HG03342 (cell line): ENCODE results near the gene IPO4.
A peak's percentile ranks its signal among the peaks of the same experiment; 100 is the strongest.
"Not testable (repeated sequence)": the region's sequence is repeated elsewhere in the genome, so short reads cannot be mapped to it uniquely, and the experiment has no call there.

Experiments used
- ATAC-seq: cut with Tn5 transposase; IDR thresholded peaks from one replicate; pipeline ENCODE4 v1.9.1; 2021; ENCODE audit warnings: mild to moderate bottlenecking, moderate library complexity; ENCODE audit not compliant: unreplicated experiment

The IPO4 gene

DNA sequence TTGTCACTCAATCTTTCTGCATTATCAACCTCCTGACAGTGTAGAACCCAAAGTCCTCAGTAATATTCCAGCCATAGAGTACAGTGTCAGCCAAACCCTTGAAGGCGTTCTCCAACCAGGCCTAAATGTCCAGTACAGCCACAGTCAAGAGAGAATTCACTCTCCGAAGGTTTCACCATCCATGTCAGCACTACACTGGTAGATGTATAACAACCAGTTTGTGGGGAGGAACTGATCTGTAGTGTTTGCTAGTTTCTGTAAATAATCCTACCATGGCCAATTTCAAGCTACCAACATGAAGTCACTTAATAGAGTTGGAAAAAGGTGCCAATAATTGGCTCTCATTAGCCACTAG lies 27.7 kb upstream of the IPO4 start:
- ATAC-seq: no peak

DNA sequence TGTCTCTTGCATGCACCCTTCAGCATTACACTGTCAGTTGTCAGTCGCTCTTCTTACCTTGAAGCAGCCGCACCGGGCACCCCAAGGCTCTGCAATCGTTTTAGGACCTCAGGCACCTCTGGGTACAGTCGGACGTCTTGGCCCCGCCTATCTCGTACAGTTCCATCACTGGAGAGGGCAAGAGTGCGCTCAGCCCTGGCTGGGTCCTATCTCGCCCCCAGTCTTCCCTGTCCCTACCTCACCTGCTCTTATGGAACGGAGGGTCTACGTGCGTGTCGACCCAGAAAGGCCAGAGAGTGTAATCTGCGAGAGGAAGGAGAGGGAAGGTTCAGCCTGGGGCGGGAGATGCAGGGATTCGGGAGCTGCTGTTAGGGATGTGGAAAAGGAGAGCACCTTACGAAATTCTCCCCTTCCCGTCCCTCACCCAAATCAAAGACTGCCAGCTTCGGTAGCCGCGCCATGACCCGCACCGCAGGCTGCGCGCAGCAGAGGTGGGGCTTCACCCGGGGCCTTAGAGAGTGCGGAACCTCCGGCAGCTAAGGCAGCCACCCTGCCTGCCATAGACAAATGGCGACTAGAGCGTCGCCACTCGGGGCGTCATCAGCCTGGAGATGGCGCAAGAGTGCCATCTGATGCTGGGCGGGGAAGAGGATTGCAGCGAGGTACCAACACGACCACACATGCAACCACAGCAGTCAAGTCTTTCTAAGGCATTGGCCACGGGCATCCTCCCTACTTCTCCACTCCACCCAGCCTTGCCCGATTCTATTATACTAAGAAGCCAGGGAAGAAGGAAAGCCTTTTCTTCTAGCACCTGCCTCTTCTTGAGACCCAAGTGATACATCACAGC lies 27.1 kb upstream of the IPO4 start, which contains the start of gene MDP1:
Gene MDP1, minus strand, starts transcription at position 572 of the 850 bp plus-strand sequence. Its CDS starts 111 bp downstream, at position 461.
- peak; percentile 61 for ATAC-seq

DNA sequence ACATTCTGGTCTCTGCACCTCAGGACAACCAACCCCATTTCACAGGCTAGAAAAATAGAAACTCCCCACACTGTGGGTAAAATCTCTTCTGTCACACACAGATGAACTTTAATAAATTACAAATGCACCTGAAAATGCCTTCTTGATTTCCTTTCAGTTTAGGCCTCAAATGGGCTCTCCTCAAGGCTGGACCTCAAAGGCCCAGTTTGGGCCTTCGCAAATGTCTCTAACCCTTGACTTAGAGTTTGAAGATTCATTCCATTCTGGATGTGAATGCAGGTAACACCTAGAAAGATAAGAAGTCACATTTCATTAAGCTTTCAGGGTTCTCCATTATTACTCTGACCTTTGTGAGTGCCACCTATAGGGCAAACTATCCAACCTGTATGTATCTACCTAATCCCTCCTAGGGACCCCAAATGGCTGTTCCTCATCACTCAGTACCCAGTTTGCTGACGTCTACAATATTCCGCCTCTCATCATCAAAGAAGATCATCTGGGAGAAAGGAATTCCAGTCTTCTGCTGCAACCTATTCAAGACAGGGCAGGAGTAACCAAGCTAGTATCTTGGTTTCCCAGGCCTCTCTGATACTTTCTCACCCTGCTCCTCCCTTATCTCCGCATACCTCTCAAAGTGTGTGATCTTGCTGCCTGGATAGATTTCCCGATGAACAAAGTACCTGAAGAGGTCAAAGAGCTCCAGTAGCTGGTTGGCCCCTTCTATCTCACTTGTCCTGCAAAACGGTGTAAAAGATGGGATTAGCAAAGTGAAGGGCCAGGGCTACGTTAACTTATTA lies 25.4 kb upstream of the IPO4 start:
- ATAC-seq: no peak

DNA sequence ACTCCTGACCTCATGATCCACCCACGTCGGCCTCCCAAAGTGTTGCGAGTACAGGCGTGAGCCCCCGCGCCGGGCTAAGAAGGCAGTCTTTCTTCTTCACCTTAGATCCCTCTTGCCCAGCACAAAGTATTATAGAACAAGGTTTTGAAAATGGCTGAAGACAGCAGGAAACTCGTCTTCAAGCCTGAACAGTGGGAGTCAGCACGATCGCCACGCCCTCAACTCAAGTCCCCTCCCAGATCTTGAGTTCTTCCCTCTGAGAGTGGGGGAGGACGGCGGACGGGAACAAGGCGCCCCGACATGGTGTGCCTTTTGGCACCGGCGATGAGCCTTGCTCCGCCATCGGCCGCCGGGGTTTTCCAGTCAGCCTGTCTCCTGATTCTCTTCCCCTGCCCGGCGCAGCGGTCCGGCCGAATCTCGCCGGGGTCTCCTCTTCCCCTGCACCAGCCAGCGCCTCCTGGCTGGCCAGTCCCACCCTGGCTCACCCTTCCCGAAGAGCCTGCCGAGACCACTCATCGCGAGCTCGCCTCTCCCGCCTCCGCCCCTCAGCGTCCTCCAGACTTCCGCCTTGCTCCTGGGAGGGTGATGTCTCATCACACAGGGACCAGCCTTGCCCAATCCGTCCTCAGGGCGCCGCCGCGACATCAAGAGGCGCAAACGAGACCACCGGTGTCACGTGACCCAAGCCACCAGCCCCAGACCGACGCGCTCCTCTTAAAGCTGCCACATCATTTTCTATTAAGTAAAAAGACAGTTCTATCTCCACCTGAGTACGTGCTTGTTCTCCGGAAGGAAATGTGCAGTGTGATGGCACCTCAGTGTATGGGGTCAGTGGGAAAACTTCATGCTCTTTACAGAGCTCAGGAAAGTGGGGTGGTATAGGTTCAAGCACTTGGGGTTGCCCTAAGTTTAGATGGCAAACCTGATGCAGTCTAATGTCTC lies 24.6 kb upstream of the IPO4 start, which contains the start of gene CHMP4A:
Gene CHMP4A, minus strand, starts transcription at position 565 of the 942 bp plus-strand sequence. Its CDS starts 49 bp downstream, at position 516.
- ATAC-seq: peak; percentile 75

DNA sequence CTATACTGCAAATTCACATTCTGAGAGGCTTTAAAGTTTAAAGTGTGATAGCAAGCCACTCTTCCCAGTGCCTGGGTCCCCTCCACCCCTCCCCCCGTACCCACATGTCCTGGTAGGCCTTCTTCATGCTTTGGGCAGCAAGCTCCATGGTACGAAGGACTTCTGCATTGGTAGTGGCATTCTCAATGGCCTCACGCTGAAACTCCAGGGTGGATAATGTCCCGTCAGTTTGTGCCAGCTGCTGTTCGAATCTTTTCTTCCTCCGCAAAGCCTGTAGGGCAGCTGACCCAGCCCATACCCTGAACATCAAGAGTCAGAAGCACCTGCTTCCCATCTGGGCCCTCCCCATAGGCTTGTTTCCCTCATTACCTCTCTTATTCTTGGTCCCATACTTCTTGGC lies 22.7 kb upstream of the IPO4 start:
- ATAC-seq: no peak

DNA sequence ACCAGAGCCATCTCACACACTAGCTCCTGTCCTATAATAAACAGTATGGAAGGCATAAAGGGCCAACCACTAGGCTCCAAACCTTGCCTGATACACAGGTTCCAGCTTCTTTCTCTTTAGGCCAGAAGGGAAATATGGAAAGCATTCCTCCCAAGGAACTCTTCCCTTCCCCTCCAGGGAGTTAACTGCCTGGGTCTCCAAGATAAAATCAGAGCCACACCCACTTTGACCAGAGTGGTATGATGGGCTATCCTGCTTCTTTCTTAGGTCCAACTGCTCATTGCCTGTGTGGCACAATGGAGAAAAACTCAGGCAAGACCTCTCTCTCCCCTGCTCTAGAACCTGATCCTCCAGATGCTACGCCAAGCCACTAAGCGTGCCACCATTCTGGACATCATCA lies 19.0 kb upstream of the IPO4 start:
- no peak for ATAC-seq

DNA sequence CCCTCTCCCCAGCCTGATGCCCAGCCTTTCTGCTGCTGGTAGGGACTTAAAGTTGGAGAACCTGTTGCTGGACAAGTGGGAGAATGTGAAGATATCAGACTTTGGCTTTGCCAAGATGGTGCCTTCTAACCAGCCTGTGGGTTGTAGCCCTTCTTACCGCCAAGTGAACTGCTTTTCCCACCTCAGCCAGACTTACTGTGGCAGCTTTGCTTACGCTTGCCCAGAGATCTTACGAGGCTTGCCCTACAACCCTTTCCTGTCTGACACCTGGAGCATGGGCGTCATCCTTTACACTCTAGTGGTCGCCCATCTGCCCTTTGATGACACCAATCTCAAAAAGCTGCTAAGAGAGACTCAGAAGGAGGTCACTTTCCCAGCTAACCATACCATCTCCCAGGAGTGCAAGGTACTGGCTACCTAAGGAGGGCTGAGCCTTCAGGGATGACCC lies 18.5 kb upstream of the IPO4 start:
- no peak for ATAC-seq

DNA sequence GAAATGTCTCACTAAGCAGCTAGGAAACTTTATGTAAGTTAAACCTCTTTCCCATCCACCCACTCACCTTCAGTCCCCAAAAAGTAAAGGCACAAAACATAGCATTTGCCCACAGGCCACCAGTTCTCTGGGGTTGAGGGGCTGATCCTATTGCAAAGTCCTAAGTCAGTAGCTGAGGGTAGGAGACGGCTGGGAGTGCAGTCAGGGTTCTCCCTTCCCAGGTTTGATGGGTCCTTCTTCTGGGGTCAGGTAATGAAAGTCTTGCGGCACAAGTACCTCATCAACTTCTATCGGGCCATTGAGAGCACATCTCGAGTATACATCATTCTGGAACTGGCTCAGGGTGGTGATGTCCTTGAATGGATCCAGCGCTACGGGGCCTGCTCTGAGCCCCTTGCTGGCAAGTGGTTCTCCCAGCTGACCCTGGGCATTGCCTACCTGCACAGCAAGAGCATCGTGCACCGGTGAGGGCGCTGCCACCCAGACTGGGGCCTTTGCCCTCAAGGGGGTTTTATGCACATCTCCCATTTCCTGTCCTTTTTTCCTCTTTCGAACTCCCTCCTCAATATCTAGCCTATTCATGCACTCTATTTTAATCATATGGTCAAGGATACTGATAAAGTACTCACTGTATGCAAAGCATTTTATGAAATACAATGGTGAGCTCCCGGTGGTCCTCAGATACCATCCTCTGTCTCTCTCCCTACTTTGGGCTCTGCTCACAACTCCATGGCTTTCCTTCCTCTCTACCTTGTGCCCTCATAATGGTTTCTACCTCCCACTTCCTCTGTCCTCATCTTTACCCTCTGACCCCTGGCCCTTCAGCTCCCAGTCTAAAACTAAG lies 17.9 kb upstream of the IPO4 start:
- ATAC-seq: no peak

DNA sequence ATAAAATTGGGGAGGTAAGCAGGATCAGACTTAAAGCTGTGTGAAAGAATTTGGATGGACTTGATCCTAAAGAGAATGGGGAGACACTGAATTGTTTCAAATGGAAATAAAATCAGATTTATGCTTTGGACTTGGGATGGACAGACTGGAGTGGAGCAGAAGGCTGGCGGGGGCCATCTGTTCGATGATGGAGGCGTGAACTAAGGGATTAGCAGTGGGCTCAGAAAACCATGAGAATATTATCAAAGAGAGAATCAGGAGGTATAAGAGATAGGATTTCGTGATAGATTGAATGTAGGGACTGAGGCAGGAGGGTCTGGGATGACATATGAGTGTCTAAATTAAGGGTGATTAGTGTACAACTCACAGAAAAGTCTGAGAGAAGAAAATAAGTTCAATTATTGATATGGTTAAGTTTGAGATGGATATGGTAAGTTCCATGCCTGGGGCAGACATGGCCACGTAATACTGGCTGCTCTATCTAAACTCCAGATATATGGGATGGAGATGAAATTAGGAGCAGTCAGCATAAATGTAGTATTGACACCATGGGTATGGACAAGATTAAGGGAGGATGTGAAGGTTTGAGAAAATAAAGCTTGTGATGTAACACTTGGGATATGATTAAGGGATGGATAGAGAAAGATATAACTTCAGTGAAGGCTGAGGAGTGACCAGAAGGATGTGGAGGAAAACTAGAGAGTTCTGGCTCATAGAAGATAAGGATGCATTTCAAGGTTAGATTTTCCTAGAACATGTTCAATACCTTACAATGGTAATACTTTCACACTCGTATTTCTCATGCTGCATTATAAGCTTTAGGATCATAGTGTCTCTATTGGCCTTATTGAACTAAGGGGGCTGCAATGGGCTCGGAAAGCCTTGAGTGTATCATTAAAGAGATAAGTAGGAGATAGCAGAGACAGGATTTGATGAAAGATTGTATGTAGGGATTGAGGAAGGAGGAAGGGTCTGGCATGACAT lies 15.8 kb upstream of the IPO4 start:
- no peak for ATAC-seq

DNA sequence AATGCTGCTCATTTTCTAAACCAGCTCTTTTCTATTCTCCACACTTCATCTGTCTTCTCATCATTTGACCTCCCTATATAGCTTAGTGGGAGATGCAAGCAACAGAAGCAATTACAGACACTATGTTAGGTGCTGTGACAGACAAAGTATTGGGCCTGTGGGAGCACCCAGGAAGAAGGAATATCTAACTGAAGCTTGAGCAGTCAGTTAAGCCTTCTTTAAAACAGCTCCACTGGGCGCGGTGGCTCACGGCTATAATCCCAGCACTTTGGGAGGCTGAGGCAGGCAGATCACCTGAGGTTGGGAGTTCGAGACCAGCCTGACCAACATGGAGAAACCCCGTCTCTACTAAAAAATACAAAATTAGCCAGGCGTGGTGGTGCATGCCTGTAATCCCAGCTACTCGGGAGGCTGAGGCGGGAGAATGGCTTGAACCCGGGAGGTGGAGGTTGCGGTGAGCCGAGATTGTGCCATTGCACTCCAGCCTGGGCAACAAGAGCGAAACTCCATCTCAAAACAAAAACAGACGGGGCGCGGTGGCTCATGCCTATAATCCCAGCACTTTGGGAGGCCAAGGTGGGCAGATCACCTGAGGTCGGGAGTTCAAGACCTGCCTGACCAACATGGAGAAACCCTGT lies 14.8 kb upstream of the IPO4 start:
- ATAC-seq: not testable (repeated sequence)

DNA sequence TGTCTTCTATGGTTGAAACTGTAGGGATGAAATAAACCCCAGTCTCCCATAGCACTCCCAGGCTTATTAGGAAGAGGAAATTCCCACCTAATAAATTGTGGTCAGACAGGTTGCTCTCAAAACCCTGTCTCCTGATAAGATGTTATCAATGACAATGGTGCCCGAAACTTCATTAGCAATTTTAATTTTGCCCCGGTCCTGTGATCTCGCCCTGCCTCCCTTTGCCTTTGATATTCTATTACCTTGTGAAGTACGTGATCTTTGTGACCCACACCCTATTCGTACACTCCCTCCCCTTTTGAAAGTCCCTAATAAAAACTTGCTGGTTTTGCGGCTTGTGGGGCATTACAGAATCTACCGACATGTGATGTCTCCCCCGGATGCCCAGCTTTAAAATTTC lies 13.9 kb upstream of the IPO4 start:
- ATAC-seq: not testable (repeated sequence)

DNA sequence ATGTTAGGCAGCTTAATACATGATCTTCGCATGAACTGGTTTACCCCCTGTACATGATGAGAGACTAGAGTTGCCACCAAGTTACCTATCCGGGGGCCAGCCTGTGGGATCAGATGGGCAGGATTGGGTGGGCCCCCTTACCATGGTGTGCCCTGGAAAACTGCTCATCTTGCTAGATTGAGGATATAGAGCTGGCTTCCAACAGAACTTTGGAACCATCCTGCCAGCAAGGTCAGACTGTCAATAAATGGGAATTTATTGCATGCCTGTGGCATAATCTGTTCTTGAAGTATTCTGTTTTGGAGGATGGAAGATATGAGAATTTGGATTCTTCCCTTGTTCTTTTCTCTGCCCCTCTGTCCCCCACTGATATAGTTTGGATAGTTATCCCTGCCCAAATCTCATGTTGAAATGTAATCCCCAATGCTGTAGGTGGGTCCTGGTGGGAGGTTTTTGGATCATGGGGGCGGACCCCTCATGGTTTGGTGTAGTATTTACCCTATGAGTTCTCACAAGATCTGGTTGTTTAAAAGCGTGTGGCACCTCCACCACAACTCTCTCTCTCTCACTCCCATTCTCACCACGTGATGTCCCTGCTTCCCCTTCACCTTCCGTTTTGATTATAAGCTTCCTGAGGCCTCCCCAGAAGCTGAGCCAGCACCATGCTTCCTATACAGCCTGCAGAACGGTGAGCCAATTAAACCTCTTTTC lies 10.4 kb upstream of the IPO4 start:
- ATAC-seq: no peak

DNA sequence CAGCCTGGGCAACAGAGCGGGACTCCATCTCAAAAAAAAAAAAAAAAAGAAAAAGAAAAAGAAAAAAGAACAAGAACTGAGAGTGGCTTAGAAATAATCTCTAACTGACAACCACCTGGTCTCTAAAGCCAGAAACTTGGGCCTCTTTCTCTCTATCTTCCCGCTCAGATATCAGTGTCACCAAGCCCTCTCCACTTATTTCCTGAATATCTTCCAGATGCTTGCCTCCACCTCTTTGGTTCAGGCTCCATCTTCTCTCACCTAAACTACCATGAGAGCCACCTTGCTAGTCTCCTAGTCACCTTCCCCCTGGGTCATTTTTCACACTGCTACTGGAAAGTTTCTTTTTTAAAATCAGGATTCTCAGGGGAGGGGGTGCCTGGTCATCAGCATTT lies 8.4 kb upstream of the IPO4 start:
- ATAC-seq: no peak

DNA sequence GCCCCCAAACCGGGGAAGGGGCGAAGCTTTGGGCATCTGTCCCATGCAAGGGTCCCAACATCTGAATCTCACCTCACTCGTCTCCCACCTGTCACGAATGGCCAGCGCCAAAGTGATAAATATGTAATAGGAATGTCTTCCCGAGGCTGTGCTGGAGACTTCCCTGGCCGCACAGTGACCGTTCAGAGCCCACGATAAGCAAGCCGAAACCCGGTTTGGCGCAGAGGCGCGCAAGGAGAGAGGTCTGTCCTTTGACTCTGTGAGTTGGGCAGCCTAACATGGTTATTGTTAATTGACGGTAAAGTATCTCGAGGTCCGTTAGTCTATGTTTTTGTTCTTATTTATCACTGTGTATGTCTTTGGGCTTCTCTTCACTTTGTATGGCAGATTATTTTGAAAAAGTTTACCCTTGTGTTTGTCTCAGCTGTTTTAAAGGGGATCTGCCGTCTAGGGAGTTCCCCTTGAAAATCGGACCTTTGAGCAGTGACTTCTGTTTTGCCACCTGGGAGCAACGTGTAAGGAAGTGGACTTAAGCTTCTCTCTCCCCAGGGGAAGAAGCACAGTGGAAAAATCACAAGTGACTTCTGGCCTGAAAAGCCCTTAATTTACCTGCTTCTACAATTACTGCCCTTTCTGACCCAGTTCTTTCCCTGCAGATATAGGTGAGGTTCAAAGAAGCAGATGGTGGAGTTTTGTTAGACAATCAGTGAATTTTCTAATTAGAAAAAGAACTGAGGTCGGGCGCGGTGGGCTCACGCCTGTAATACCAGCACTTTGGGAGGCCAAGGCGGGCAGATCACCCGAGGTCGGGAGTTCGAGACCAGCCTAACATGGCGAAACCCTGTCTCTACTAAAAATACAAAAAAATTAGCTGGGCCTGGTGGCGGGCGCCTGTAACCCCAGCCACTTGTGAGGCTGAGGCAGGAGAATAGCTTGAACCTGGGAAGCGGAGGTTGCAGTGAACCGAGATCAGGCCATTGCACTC lies 7.7 kb upstream of the IPO4 start:
- ATAC-seq: peak; percentile 4

DNA sequence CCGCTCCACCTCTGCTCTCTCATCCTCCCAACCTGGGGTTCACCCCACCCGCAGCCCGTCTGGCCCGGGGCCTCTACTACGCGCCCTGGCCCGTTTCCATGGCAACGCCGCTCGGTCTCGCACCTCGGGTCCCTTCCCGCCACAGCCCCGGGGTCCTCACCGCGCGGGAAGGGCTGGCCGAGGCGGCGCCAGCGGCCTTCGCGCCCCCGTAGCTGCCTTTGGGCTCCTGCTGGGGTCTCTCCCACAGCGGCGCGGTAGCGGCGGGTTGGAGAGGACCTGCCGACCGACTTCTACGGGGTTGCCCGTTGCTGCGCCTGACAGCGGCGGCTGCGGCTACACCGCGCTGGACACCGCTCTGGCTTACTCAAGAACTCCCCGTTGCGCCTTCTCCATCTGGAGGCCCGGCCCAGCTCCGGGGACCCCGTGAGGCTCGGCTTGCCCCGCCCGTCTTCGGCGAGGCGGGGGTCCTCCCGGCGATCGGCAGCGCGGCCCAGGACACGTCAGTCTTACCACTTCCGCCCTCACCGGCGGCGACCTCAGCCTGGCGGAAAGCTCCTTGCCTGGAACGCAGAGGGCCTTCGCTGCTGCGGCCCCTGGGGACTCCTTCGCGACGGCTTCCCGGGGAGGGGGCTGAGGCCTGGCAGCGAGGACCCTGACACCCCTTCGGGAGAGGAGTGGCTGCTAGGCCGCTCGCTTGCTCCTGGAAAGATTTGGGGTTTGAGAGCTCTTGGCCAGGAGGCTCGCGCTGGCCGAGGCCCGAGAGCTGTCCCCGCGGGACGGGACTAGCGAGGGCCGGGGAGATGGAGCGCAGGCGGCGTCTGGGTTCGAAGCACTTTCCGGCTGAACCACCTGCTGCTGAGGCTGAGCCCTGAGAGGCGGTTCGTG lies 6.8 kb upstream of the IPO4 start, which contains the start of gene TM9SF1:
Gene TM9SF1, minus strand, starts transcription at position 256 of the 885 bp plus-strand sequence. CDS start 422 bp downstream, outside the sequence.
- peak; percentile 79 for ATAC-seq
